Lower lobe of right lung (tissue), 2 donors: ENCODE data around the gene TLX2. TPM values are rescaled to one million over a fixed set of nuclear protein-coding genes. Genes with fewer than 3 reads are reported as not detected.

Experiments
- ATAC-seq, 2 donors: fragments of 200-7000 bp; cut with Tn5 transposase; one replicate each; pipeline ENCODE4 v1.9.1; 2020 to 2022; ENCODE audit warnings: mild to moderate bottlenecking in 2 of 2, moderate library complexity in 2 of 2
- DNase-seq: peaks from one replicate; pipeline ENCODE4 v3.0.0-alpha.2; 2020
- H3K27ac ChIP-seq: fragments of 200-600 bp; one replicate; pipeline ENCODE4 v1.8.0; 2022
- H3K27me3 ChIP-seq: fragments of 200-600 bp; one replicate; pipeline ENCODE4 v1.8.0; 2022; ENCODE audit warnings: low read depth
- H3K36me3 ChIP-seq: fragments of 200-600 bp; one replicate; pipeline ENCODE4 v1.8.0; 2022; ENCODE audit warnings: mild to moderate bottlenecking
- H3K4me1 ChIP-seq: fragments of 200-600 bp; one replicate; pipeline ENCODE4 v1.8.0; 2022
- H3K4me3 ChIP-seq: fragments of 200-600 bp; one replicate; pipeline ENCODE4 v1.8.0; 2022; ENCODE audit warnings: mild to moderate bottlenecking
- H3K9me3 ChIP-seq: fragments of 200-600 bp; one replicate; pipeline ENCODE4 v1.8.0; 2022
- intact Hi-C: fragments of 100-400 bp; cut with DNase I; formaldehyde crosslinking; loops from one replicate; pipeline ENCODE4 v1.11.0; 2022
- total RNA-seq: library from RNA; stranded (reverse); fragmentation: NEBNext Ultra II Directional; extraction: Animal tissue kit (Norgen Biotek cat#: 25700); gene quantifications from one replicate; pipeline ENCODE4 v1.2.1, GENCODE V29; 2021
- TF ChIP-seq, protein P1 (sequence below): fragments of 200-600 bp; IDR thresholded peaks from one replicate; pipeline ENCODE4 v1.8.0; 2022; ENCODE audit warnings: antibody characterized with exemption, mild to moderate bottlenecking
- donor health status: DM: no; HTN: yes; CAD: no; lungs with severe emphysema.

The TLX2 gene
- total RNA-seq, 1 donor from 2014 or later, result not detected

DNA sequence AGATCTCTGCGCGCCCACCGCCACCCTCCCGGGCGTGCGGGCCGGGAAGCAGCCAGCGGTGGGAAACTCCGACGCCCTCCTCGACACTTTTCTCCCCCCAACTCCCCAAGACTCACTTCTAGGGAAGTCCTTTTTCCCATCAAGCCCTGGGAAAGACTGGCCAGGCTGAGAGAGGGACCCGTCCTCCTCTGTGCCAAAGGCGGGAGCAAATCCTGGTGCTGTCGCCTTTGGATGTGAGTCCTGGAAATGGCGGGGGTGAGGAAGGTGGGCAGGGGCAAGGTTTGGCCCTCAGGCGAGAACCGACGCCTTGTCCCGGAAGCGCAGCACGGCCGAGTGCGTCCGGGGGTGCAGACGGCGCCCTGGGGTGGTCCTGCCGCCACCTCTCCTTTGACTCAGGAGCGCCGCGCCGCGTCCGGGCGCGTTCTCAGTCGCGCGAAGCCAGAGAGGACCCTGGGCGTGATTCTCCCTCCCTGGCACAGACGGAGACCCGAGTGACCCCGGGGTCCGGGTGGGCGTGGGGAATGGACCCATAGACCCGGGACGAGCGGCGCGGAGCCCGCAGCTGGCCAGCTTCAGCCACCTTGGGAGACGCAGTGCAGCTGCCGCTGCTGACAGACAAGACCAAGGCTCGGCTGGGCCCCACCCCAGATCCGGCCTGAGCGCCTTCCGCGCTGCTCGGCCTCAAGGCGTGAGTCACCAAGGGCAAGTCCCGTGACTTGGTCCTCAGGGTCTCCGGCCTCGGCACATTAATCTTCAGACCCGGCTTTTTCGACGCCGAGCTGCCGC, 11.3 kb upstream of the TLX2 start:
- Histone ChIP-seq H3K4me3 (peak overlapping the region; percentile 68), H3K4me1 (peaks cover 68% of the 10 kb centered on the region), H3K27ac (peak overlapping the region; percentile 85), H3K27me3 (peaks cover 38% of the 10 kb centered on the region), H3K9me3 (no peaks in the 10 kb centered on the region), H3K36me3 (peaks cover 16% of the 10 kb centered on the region)
- peak; percentile 66 to 70 for ATAC-seq
- peak; percentile 87 for DNase-seq
- TF ChIP-seq, protein P1, sequence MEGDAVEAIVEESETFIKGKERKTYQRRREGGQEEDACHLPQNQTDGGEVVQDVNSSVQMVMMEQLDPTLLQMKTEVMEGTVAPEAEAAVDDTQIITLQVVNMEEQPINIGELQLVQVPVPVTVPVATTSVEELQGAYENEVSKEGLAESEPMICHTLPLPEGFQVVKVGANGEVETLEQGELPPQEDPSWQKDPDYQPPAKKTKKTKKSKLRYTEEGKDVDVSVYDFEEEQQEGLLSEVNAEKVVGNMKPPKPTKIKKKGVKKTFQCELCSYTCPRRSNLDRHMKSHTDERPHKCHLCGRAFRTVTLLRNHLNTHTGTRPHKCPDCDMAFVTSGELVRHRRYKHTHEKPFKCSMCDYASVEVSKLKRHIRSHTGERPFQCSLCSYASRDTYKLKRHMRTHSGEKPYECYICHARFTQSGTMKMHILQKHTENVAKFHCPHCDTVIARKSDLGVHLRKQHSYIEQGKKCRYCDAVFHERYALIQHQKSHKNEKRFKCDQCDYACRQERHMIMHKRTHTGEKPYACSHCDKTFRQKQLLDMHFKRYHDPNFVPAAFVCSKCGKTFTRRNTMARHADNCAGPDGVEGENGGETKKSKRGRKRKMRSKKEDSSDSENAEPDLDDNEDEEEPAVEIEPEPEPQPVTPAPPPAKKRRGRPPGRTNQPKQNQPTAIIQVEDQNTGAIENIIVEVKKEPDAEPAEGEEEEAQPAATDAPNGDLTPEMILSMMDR, result peak; percentile 24
- intact Hi-C loops, result no loop called here

DNA sequence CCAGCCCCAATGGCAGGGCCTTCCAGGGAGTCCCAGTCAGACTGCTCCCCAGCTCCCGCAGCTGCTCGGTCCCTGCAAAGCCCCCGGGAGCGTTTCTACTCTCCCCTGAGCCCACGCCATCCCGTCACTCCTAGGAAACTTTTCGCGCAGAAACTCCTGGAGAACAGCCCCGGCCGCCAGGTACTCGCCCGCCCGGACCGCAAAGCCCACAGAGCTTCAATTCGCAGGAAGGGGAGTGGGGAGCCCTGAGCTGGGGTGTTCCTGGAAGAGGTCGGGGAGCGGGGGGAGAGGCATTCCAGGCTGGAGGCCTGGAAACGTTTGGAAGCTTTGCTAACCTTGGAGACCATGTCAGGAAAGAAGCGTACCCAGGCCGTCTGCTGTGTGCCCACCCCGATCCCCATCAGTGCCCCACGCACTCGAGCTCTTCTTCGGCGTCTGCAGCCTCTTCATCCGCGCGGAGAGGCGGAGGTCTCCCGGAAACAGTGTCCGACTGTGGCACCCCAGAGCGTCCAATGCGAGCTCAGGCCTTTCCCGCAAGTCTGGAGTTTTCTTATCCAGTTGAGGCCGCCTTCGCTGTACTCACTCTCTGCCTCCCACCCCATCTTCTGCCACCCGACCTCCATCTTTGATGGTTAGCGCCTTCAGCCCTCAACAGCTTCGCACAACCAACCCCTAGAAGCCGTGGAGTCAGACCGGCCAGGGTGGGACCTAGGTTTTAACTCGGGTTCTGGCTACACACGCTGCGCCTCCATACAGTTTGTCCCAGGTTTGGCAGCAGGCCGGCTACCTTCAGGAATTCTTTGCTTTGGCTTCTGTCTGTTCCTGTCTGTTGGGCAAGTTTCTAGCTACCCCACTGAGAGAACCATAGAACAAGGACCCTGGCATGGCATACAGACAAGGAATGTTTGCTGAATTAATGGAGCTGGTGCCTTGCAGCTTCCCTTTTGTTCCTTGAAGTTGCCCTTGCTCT, 10.5 kb upstream of the TLX2 start:
- Histone ChIP-seq H3K27ac (peak overlapping the region; percentile 85), H3K4me3 (peak overlapping the region; percentile 68), H3K36me3 (peaks cover 16% of the 10 kb centered on the region), H3K4me1 (peaks cover 65% of the 10 kb centered on the region), H3K9me3 (no peaks in the 10 kb centered on the region), H3K27me3 (peaks cover 29% of the 10 kb centered on the region)
- ATAC-seq (no peak), DNase-seq (no peak)
- intact Hi-C loops, result no loop called here
- TF ChIP-seq, protein P1, result no peak

DNA sequence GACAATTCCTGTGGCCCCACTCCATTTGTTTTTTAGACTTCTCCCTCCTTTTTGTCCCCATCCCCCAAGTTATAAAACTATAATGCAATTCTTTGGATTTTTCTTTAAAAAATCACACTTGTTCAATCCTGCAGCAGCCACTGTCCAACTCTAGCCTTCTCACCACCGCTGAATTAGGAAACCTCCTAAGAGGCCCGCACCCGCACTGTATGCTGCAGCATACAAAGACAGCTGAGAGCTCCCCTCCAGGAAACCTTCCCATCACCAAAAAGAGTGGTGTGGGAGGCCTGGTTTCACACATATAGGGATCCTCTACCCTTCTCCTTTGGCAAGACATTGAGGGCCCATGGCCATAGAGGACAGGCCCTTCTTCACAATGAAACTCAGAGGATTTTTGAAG, 9.7 kb upstream of the TLX2 start:
- TF ChIP-seq, protein P1, result no peak
- no peak overlapping the region for H3K27ac ChIP-seq
- intact Hi-C loops, result no loop called here
- DNase-seq (no peak), ATAC-seq (no peak)
- H3K27me3 ChIP-seq, result peaks cover 22% of the 10 kb centered on the region
- no peak overlapping the region for H3K4me3 ChIP-seq
- H3K36me3 ChIP-seq, result peaks cover 16% of the 10 kb centered on the region
- H3K4me1 ChIP-seq, result peaks cover 57% of the 10 kb centered on the region
- no peaks in the 10 kb centered on the region for H3K9me3 ChIP-seq

- peak overlapping the region; percentile 77 for H3K4me3 ChIP-seq
- H3K4me1 ChIP-seq, result peaks cover 54% of the 10 kb centered on the region
- TF ChIP-seq, protein P1, result no peak
- peaks cover 21% of the 10 kb centered on the region for H3K27me3 ChIP-seq
- DNase-seq (no peak), ATAC-seq (no peak)
- H3K27ac ChIP-seq, result no peak overlapping the region
- no peaks in the 10 kb centered on the region for H3K9me3 ChIP-seq
- peaks cover 16% of the 10 kb centered on the region for H3K36me3 ChIP-seq
- intact Hi-C loops, result no loop called here
Observed at GRCh38 chr2:74505448-74506246, 8.6 kb upstream of the TLX2 start.
